Fibroblast of mammary gland (primary cell): ENCODE measurements around the gene GH1.

Source experiments
- DNase-seq: peaks from one replicate; pipeline ENCODE4 v3.0.0-alpha.2; 2010; ENCODE audit warnings: low read depth
- H3K4me3 ChIP-seq: 2 replicates; pipeline ENCODE4 v1.5.1; 2011; ENCODE audit warnings: low read depth, mild to moderate bottlenecking, low read length, moderate library complexity; ENCODE audit not compliant: control insufficient read depth
- TF ChIP-seq, protein P1 (sequence below): conservative IDR thresholded peaks from 2 replicates; pipeline ENCODE4 v1.5.1; 2011; ENCODE audit warnings: low read depth, low read length, inconsistent platforms; ENCODE audit not compliant: control insufficient read depth, insufficient read depth

Gene GH1

DNA sequence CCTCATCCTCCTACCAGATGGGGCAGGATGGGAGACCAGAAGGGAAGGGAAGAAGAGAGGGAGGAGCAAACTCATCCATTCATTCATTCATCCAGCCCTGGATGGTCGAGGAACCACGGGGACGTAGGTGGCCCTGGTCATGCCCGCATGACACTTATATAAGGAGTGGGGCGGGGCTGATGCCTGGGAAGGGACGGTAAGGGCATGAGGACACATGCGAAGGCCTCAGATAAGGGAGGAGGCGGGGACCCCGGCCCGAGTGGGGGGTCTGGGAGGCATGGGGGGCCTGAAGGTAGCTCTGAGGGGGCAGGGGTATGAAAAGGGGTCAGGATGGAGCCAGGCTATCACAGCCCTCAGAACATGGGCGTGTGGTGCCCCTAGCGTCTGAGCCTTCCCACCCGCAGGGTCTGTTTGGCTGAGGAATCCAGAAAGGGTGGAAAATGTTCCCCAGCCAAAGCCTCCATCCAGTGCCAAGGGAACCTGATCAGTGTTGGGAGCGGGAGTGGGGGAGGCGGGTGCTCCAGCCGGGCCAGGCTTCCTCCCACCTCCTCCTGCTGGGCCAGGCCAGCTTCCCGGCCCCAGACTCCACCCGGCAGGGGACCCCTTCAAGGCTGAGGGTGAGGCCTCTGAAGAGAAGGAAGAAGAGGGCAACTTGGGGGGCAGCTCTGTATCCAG, 31.1 kb upstream of the GH1 start:
- TF ChIP-seq, protein P1, sequence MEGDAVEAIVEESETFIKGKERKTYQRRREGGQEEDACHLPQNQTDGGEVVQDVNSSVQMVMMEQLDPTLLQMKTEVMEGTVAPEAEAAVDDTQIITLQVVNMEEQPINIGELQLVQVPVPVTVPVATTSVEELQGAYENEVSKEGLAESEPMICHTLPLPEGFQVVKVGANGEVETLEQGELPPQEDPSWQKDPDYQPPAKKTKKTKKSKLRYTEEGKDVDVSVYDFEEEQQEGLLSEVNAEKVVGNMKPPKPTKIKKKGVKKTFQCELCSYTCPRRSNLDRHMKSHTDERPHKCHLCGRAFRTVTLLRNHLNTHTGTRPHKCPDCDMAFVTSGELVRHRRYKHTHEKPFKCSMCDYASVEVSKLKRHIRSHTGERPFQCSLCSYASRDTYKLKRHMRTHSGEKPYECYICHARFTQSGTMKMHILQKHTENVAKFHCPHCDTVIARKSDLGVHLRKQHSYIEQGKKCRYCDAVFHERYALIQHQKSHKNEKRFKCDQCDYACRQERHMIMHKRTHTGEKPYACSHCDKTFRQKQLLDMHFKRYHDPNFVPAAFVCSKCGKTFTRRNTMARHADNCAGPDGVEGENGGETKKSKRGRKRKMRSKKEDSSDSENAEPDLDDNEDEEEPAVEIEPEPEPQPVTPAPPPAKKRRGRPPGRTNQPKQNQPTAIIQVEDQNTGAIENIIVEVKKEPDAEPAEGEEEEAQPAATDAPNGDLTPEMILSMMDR, result no peak
- DNase-seq, result no peak
- no peak overlapping the region for H3K4me3 ChIP-seq

DNA sequence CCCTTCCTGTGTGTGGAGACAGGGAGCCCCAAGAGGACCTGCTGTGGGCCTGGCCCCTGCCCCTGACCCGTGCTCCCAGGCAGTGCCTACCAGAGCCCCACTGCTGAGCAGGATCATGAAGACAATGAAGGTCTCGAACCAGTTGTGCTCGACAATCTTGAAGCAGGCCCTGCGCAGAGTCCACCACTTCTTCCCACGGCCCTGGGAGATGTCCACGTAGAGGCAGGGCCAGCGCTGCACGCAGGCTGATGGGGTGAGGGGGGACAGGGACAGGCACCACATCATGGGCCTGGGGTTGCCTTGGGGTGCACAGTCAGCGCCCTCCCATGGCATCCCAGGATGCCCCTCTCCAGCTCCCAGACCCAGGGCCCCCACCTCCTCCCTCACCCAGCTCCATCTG, 29.9 kb upstream of the GH1 start:
- DNase-seq, result no peak
- H3K4me3 ChIP-seq, result no peak overlapping the region
- TF ChIP-seq, protein P1, result no peak

DNA sequence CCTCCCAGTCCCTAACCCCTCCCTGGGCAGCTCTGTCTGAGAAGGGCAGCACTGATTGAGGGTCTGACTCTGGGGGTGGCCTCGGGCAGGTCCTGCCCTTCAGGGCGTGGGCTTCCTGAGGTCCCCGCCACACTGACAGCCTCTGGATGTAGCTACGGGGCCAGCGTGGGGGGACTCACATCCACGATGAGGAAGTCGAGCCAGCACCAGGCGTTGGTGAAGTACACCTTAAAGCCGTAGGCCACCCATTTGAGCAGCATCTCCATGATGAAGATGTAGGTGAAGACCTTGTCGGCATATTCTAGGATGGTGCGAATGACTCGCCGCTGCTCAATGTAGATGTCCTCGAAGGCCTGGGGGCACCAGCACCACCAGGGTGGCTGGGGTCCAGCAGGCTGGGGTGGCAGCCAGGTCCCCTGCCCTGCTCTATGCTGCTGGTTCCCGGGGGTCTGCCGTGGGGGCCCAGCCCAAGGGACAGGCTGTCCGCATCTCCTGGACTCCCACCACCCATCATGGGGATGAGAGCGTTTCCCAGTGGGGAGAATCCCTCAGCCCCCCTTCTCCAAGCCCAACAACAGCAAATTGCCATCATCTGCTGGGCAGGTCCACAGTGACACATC, 29.2 kb upstream of the GH1 start:
- TF ChIP-seq, protein P1, result no peak
- DNase-seq, result no peak
- H3K4me3 ChIP-seq, result no peak overlapping the region

DNA sequence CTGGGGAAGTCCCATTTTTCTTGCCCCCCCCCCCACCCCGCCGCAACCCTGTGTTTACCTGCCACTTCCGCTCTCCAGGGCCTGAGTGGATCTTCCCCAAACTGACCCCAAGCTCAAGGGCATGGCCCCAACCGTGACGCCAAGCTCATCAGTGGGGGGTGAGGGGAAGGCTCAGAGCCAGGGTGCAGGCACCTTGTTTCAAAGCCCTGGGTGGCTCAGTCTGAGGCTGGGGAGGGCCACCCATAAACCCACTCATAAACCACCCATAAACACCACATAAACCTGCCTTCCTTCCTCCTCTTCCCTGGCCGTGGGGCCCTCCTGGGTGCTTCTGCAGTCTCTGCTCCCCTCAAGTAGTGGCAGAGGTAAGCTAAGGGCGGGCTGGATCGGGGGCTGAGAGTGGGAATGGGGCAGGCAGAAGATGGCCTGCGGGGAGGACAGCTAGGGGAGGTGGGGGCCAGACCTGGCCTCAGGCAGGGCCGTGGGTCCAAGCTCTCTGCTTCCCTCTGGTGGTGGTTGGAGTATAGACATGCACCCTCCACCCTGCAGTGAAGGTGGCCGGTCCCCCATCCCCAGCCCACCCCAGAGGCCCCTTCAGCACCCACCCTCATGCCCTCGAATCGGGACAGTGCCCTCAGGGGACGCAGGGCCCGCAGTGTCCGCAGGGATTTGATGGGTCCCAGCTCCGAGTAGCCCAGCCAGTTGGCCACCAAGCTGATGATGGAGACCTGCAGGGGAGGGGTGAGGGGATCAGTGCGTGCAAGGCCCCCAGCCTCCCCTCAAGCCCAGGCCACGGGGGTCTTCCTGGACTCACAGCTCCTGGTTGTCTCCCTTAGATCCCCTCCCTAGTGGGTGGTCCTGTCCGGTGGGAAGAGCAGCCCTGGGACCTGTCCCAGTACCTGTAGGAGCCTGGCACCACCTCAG, 28.1 kb upstream of the GH1 start:
- H3K4me3 ChIP-seq, result no peak overlapping the region
- DNase-seq, result peak; percentile 31
- TF ChIP-seq, protein P1, result peak; percentile 58

DNA sequence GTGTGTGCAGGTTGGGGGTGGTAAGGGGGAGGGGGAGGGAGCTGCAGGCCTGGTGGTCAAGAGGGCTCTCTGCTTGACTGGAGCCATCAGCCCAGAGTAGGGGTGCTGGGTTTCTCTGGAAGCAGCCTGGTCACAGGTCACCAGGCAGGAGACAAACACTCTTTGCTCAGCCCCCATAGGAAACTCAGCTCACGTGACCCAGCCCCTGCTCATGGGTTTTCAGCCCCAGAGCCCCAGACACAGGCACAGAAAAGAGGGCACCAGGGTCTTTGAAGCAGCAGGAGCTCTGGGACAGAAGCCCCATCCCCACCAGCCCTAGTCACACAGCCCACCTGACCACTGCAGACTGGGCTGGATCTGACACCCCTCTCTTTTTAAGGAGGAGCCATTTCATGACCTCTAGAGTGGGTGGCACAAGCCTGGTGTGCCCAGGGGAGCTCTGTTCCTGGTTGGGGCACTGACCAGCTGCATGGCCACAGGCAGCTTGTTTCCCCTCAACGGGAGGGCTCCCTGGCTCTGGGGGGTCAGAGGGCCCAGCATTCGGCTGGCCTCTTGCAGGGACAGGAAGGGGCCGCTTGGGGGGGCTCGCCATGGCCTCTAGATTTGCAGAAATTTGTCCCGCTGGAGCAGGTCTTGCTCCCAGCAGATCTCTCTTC, 27.3 kb upstream of the GH1 start:
- DNase-seq, result no peak
- TF ChIP-seq, protein P1, result no peak

DNA sequence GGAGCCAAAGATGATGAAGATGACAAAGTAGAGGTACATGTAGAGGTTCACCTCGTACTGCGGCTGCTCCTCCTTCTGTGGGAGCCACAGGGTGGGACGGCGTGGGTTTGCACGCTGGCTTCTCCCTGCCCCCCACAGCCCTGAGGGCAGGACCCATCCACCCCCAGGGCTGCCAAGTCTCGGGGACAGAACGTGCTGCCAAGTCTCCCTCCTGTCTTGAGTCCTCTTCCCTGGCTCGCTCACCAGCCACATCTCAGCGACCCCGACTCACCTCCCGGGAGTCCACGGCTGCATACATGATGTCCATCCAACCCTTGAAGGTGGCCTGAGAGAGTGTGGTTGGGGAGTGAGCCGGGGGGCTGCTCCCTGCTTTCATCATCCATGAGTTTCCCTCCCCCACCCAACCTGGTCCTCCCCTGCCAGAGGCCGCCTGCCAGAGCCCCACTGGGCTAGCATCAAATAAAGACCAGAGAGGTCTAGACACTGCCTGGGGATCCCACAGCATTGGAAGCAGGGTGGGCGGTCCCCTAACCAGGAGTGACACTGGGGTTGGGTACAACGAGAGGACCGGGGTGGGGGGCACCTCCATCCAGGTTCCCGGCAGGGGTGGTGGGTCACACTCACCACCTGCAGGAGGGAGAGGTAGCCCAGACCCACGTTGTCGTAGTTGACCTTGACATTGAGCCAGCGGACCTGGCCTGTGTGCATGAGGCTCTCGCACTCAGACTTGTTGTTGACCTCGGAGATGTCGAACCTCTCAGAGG, 26.3 kb upstream of the GH1 start:
- no peak overlapping the region for H3K4me3 ChIP-seq
- no peak for DNase-seq
- TF ChIP-seq, protein P1, result no peak

More for the DNA sequence above, 27.3 kb upstream of the GH1 start:
- no peak overlapping the region for H3K4me3 ChIP-seq
